Activated CD4-positive, alpha-beta T cell treated with anti-CD3 and anti-CD28 coated beads, Interleukin-2, amount 50 U/mL, for 24 hours (primary cell): ENCODE measurements around the gene RPTN.

Source experiments
- DNase-seq, 2 donors: peaks; one replicate each; pipeline ENCODE4 v3.0.0-alpha.2; 2020; ENCODE audit warnings: low read depth in 1 of 2, low spot score in 1 of 2

Gene RPTN, protein sequence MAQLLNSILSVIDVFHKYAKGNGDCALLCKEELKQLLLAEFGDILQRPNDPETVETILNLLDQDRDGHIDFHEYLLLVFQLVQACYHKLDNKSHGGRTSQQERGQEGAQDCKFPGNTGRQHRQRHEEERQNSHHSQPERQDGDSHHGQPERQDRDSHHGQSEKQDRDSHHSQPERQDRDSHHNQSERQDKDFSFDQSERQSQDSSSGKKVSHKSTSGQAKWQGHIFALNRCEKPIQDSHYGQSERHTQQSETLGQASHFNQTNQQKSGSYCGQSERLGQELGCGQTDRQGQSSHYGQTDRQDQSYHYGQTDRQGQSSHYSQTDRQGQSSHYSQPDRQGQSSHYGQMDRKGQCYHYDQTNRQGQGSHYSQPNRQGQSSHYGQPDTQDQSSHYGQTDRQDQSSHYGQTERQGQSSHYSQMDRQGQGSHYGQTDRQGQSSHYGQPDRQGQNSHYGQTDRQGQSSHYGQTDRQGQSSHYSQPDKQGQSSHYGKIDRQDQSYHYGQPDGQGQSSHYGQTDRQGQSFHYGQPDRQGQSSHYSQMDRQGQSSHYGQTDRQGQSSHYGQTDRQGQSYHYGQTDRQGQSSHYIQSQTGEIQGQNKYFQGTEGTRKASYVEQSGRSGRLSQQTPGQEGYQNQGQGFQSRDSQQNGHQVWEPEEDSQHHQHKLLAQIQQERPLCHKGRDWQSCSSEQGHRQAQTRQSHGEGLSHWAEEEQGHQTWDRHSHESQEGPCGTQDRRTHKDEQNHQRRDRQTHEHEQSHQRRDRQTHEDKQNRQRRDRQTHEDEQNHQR

DNA sequence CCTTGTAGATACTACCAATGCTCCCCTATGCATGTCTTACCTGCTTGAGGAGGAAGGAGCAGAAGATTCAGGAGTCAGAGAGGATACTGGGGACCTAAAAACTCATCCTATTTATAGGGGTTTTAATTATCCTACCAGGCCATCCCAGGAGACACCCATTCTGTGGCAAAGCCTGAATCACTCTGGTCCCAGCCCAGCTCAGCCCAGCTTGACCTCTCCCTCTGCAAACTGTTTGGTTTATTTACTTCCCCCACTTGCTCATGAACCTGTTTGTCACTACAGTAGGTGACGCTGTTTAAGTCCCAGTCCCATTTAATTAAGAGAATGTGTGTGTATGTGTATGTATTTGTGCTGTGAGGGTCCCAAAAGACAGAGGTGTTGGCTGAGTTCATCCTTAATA, at the start of gene RPTN:
TSS of gene RPTN (minus strand) at position 85 of the 400 bp plus-strand sequence. CDS start 1,339 bp downstream, outside the sequence.
- DNase-seq = no peak

DNA sequence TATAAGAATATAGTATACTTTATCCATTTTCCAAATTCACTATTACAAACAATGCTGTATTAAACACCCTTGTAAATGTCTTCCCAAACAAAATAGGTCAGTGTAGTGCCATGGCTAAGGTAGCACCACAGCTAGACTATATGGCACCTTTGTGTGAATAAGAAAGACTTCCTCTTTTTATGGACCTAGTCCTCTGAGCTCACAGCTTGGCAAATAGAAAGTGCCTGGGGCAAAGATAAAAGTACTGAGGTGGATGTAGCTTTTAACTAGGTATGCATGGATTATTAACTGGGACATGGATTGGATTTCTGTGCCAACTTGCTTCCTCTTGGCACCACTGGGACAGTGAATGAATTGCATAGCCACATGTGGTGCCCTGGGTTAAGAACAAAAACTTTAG, 40.0 kb upstream of the RPTN start:
- DNase-seq = no peak

DNA sequence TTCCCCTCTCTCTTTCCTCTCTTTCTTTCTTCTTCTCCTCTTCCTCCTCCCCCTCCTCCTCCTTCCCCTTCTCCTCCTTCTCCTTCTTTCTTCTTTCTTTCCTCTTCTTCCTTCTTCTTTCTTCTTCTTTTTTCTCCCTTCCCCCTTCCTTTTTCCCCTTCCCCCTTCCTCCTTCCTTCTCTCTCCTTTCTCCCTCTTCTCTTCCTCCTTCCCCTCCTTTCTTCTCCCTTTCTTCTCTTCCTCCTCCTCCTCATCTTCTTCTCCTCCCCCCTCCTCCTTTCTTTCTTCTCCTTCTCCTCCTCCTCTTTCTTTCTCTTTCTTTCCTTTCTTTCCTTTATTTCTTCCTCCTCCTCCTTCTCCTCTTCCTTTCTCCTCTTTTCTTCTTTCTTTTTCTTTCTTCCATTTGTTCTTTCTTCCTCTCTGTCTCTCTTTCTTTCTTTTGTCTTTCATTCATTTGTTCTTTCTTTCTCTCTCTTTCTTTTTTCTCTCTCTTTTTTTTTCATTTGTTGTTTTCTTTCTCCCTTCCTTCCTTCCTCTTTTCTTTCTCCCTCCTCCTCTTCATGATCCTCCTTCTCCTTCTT, 38.4 kb upstream of the RPTN start:
- no peak for DNase-seq

DNA sequence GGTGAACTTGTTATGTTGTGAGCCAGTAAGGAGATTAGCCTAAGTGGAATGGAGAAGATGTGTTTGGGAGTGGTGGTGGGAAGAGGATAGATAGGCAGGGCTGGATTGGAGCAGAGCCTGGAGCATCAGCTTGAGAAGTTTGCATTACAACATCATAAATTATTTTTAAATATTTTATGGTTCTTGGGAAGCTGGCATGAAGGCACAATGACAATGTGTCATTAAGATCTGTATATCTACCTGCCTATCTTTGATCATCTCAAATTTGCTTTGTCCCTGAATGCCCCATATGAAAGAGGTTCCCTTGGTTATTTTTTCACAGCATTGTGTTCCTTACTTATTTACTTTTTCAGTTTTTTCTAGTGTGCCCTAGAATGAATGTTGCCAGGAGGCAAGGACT, 32.7 kb upstream of the RPTN start:
- DNase-seq = no peak

DNA sequence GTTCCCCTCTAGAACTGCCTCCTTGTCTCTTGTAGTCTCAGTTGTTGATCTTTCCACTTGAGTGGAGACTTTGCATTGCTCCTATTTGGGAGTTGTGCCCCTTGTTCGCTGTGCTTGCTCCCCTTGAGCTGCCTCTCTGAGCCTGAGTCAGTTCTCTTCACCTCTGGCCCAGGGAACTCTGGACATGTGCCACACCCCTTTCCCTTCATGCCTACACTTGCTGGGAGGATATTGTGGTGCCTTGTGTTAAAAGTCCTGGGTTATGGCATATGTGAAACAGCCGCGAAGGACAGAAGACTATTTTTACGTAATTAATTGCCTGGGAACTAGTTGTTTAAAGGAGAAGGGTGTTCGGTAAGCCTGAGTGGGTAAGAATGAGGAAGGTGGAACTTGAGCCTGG, 32.2 kb upstream of the RPTN start:
- DNase-seq = no peak

DNA sequence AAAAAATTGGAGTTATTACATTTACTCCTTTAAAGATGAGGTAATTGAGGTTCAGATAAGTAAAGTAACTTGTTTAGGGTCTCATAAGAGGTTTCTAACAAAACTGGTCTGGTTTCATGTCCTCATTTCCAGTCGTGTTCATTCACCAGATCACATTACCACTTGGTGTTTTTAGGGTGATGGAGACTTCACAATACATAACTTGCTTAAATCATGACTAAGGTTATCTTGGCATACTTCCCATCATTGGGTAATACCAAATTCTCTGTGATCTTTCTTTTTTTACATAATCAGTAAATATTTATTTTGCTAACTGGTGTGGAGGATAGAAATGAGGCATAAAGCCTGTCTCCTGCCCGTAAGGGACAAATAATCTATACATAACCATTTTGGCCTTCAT, 31.6 kb upstream of the RPTN start:
- no peak for DNase-seq

DNA sequence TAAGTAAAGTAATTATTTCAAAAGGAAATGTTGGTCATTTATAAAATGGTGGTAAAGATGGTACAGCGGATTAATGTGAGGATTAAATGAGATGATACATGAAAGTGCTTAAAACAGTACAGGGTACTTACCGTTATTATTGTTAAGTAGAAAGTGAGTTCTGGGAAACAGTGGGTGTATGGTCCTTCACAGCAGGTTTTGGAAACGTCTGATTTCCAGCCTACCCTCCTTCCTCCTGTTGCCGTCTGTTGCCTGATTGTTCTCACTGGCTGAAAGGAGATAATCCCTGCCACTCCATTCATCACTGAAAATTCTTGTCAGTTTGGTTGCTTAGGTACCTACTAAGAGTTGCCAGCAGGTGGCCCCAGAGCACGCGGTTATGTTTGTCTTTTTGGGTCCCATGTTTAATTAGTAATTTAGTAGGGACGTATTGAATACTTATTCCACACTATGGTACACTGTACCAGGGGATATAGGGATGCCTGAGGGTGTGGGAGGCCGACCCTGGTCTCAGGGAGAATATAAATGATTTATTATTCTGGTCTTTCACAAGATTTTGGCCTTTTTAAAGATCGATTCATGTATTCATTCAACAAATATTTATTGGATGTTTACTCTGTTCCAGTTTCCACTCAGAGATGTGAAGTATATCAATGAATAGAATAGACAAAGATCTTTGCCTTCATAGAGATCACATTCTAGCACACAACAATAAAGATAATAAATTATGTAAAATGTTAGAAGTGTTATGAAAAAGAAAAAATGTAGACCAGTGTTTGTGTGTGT, 30.8 kb upstream of the RPTN start:
- DNase-seq = peak; percentile 37 to 65

DNA sequence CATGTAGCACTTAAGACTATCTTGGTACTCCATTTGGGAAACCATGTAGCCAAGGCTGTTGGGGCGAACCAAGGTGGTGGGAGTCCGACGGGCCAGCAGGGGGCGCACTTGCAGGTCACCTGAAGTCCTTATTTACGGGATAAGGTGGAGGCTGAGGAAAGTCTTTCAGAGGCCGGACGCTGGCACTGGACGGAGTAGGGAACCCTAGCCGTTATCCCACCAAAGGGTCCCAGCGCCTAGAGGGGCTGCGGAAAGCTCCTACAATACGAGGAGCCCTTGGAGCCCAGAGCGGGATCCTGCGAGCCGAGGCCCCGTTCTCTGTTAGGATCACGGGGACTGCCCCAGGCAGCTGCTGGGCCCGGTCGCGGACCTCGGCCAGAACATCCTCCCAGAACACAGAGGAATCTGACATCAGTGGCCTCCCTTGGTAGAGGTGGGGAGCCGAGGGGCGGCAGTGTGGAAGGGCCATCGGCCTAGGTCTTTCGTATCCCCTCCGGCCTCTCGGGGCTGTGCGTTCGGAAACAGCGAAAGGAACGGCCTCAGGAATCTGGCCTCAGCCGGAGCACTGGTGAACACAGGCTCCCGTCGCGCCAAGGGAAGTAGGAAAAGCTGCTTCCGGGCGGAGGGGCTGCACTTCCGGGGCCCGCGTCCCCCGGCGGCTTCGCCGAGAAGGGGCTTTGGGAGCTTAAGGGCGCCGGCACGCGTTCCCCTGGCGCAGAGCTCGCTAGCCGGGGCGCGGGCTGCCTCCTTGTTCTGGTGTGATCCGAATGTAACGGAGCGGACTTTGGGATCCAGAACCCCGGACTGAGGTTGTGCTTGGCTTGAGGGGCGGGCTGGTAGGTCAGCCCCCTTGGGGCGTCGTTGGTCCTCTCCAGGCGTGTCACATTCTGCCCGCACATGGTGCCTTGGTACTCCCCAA, 29.9 kb upstream of the RPTN start:
- peak; percentile 62 to 79 for DNase-seq

DNA sequence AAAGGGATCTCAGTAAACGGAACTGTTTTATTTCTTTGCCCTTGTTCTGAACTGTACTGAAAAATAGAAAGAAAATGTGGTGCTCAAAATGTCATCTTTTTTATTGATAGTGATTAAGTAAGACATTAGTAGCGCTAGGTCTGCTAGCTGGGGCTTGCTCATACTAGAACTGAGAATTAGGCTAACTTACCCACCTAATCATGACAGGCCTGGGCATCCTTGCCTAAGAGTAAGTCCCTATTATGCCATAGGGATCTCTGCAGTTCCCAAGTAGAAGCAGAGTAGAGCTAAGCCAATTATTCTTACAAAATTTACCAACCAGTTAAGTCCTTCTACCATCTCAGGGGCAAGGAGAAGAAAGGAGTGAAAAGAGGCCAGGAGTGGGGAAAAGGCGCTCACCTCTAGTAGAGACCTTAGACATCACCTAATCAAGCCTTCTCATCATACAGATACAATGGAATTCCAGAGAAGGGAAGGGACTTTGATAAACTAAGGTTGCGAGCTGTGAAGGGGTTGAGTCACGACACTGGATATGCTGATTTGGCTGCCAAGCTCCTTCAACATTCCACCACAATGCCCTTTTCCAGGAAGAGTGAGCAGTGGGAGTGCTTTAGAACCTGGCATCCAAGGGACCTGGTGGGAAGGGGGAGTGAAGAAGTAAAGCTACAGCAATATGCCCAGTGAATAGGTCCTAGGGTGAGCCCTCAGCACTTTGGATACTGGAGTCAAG, 27.7 kb upstream of the RPTN start:
- no peak for DNase-seq

DNA sequence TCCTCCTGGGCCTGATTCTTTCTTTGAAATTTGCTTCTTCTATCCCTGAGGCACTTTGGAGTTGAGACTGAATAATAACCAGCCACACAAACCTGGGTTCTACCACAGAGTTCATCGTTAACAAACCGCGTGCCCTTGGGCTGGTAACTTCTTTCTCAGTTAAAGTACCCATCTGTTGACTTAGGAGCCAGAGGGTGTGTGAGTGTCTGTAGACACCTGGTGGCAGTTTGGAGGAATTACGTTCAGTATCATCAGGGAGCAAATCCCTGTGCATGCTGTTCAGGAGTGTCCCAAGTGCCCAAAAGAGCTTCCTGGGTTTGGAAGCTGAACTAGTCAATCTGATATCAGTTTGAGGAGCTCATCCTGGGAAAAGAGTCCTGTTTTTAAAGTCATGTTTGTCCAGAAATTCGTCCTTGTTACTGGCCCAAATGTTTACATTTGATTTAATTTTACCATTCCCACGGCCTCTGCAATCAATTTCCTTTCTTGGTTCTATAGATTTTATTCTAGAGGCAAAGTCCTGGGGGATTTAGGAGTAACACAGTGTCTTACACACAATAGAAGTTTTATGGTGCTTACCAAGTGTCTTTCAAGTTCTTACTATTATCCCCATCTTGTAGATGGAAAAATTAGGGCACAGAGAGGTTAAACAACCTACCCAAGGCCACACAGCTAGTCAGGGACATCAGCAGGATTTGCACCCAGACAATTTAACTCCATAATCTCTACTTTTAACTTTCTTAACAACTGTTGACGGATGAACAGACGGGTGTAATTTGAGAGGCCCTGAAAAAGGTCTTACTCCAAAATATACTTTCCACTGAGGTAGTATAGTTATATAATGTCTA, 26.7 kb upstream of the RPTN start:
- peak in 1 of 2 donors; percentile 27 for DNase-seq

DNA sequence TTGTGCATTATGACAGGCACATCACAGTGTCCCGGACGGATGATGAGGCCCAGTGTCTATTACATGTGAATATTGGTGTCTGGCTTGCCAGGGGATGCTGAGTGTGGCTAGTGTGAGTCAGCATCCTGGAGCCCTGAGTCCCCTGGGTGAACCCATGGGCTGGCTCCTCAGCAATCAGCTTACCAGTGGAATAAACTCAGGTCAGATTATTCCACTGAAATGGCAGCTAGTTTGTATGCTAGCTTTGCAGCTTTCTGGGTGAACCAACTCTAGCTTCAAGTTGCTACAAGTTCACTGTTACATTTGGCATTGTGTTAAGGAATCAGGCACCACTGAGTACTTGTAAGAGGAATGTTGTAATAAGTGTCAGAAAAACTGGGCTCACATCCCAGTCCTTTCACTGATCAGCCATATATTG, 23.9 kb upstream of the RPTN start:
- DNase-seq = no peak

DNA sequence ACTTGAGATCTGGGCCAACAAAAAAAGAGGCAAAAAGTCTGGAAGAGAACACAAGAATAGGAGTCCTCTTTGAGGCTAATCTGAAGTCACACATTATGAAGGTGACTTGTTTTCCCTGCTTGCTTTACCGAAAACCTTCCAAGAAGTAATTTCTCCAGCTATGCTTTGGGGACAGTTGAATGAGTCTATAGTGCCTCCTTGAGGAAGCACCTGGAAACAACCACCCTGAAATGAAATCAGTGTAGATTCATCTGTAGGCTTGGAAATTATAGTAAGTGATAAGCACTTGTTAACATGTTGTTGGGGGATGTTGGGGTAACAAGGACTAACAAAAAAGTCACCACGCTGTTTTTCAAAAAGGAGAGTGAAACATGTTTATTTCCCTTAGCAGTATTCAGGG, 23.4 kb upstream of the RPTN start:
- DNase-seq = no peak

DNA sequence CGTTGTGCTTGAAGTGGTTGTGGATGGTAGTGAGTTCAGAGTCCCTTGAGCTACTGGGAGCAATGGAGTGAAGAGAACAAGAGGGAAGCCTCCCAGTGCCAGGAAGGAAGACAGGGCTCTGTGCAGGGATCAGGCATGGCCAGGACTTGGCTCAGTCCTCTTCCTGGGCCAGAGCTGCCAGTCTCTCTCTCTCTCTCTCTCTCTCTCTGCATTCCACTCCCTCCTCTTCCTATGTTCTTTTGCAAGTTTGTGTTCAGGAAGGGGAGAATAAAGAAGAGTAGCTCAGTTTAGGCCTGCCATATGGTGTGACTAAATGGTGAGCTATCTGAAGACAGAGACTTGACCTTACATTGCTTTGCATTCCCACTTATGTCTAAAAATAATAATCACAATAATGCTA, 20.5 kb upstream of the RPTN start:
- no peak for DNase-seq

DNA sequence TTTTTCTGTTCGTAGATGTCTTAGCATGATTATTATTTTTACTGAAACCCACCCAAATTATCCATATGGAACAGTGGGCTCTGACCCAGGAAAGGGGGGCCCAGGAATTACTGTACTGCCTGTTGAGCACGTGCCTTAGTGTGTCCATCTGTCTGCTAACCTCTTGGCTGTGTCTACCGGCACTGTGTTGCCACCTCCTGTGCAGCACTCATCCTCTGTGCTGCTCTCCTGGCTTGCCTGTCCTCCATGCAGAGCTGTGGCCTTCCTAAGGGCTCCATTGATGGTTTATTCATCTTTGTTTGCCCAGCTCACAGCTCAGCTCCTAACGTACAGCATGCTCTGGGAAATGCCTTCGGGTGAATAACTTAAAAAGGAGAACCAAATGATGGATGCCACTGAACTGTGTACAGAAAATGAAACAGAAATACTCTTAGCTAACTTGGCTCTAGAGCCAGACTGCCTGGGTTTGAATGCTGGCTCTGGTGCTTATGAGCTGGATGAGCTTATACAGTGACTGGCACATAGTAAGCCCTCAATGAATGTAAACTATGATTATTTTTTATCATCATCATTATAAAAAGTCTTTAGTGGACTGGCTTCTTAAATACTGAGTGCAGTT, 11.4 kb upstream of the RPTN start:
- DNase-seq = no peak

DNA sequence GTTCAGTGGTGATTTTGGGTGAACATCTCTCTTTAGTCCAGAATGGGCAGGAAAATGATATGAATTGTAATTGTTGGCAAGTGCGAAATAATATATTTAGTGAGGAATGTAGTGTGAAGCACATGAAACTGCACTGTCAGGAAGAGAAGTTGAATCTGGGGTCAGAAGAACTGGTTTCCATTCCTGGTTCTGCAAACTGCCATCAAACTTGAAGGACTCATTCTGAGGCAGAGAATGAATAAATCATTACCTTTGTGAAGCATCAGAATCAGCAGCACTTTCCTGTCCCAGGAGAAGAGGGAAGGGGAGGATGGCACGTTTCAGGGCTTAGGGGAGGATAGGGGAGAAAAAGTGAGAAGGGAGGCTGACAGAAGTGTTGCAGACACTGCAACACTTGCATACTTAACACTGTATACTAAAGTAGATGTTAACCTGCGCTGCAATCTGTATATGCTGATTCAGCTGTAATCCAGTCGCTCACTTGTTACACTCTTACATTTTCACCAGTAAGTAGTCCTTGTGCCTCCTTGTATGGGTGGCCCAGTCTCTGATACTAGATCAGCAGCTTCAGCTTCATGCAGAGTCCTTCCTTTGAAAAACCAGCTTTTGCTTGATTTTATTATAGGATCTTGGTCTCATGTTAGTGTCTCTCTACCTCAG, 10.5 kb upstream of the RPTN start:
- DNase-seq = no peak

DNA sequence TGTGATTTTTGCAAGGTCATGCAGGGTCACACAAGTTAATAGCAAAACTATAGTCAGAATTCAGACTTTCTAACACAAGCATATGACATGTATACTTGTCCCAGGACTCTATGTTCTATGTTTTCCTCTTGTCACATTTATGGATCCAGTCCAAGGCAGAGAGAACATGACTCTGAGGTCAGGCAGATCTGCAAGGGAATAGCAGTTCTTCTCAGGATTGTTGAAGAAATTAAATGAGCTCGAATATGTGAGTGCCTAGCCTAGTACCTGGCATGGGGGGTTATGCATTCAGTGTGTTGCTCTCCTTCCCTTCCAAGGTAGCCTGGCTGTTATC, 9.5 kb upstream of the RPTN start:
- no peak for DNase-seq

DNA sequence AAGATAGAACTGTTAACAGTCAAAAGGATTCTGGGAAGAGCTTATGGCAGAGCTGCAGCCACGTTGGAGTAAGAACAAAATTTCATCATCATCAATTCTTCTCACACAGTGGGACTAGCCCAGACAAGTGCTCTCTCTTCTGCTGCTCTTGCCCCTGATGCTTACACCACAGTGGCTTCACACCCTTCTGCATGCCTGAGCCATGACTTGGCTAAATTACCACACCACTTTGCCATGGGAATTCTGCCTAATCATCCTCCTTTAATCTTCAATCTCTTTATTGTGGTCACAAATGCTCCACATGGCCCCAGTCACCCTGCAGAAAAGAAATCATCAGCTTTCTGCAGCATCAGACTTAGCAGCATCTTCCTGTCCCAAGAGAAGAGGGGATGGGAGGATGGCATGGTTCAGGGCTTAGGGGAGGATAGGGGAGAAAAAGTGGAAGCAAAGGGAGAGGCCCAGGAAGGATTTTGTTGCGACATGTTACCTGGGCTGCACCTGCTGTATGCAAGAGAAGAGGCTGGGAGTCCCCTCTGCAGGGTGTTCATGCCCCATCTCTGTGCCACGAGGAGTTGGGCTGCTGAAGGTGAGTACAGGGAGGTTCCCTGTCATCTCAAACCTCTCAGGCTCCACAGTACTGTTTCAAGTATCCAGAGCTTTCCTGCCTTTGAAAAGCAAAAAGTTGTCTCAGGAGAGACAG, 9.0 kb upstream of the RPTN start:
- no peak for DNase-seq
